ENCODE data around the gene SFTPD. TPM values are rescaled to one million over a fixed set of nuclear protein-coding genes. Genes with fewer than 3 reads are reported as not detected.

Gene SFTPD
- total RNA-seq, 1 experiment from 2014 or later: not detected

DNA sequence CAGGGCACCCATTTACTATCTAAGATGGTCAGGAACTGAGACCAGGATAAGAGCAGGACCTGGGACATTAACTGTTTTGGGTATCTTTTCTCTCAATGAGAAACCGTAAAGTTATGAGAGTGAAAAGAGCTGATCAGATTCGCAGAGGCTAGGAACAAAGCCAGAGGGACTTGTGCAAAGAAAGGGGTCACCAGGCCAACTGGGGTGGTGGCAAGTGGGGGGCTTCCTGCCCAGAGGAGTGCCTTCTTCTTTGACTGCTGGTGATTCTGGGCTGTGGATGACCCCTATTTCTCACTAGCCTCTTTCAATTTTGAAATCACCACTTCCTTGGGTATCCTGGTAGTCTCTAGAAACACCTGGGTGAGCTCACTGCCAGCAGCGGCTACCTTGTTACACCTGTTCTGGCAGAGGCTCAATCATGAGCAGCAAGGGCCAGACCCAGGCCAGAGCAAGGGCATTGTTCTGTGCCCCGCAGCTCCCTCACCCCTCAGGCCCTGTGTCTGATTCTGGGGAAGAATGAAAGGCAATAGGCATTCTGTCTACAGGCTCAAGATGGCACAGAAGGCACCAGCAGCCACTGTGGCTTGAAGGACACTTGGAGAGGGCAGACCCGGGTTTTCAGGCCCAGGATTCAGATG is 999 bp downstream of the SFTPD start:
- in situ Hi-C loops (cut with HindIII; ENCODE audit: low pct_unique_long_range_greater_than_20kb, low sequenced_read_pairs): no loop called here

DNA sequence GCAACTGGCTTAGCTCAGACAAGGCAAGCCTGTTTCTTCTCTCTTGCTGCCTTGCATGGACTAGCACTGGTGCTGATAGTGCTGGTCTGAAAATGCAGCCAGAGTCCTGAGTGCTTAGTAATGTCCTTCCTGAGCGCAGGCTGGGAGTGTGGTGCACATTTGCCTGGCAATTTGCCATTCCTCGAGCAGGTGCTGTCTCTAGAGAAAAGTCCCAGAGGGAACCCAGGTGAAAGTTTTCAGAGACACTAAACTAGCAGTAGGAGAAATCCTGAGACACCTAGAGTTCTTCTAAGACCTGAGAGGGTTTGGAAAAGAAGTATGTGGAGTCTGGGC is 1.9 kb downstream of the SFTPD start:
- no peak for DNase-seq (ENCODE audit: low read depth, low spot score)

More for the DNA sequence above, 999 bp downstream of the SFTPD start:
- no peak for DNase-seq (ENCODE audit: low read depth, low spot score)

DNA sequence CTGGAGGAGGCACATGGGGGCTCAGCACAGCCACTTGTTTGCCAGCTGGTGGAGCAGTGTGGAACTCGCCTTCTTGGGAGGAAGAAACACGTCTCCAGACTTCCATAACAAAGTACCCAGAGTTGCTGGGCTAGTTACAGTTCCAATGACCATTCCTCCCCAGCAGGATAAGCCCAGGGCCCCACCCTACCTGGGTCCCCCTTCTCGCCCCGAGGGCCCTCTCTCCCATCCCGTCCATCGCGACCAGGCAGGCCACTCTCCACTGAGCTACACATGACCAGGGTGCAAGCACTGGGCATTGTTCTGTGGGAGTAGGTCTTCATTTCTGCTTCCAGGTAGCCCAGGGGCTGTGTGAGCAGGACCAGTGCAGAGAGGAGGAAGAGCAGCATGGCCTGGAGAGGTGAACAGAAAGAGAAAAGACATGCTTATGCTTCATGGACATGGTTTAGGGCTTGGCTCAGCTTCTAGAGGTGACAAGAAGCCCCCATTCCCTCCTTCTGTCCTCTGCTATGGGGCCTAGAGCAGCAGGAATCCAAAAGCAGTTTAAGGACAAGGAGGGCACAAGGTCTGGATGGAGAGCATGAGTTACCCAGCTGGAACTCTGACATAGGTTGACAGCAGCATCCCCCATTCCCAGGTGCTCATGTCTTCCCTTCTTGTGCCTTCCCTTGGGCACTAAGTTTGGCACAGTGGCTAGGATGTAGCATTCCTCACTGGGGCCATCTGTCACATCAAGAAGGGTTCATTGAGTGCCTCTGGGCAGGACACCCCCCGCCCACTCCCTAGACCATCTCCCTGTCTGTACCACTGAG is 2.4 kb downstream of the SFTPD start:
- no peak for DNase-seq (ENCODE audit: low read depth, low spot score)
- in situ Hi-C loops (cut with HindIII; ENCODE audit: low pct_unique_long_range_greater_than_20kb, low sequenced_read_pairs): no loop called here

More for the DNA sequence above, 1.9 kb downstream of the SFTPD start:
- in situ Hi-C loops (cut with HindIII; ENCODE audit: low pct_unique_long_range_greater_than_20kb, low sequenced_read_pairs): no loop called here

DNA sequence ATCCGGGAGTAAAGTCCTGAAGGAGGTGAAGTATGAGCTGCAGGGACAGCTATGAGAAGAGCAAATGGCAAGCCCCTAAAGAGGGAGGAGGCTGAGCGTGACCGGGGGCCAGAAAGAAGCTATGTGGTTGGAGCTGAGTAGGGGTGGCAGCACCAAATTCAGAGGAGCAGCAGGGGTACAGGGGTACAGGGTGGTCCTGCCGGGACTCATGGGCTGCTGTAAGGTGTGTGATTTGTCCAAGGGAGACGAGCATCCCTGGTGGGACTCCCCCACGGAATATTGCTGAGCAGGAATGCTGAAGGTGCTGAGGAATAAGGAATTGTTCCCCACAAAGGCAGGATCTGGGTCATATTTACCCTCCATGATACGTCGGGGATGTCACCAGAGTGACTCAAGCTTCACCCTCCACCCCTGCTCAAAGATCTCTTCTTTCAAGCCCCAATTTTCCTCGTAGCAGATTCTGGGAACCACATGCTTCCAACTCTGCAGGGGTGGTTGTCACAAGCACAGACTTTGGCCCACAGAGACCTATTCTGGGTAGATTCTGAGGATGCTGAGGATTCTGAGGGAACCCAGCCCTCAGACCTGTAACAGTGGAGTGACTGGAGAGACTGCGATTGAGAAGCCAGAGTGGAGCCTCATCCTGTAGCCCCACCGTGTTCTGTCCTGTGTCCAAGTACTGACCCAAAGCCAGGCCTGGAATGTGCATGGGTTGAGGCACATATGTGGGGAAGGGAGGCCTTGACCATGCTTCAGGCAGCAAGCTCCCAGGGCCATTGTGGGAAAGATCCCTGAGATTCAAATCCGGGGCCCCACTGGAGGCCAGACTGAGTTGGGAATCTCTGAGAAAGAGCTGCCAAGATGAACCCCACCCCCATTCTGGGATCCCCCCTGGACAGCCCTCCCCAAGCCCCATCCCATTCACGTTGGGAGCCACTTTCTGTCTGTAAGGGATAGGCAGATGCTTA is 4.2 kb downstream of the SFTPD start:
- no peak for DNase-seq (ENCODE audit: low read depth, low spot score)
- in situ Hi-C loops (cut with HindIII; ENCODE audit: low pct_unique_long_range_greater_than_20kb, low sequenced_read_pairs): no loop called here

DNA sequence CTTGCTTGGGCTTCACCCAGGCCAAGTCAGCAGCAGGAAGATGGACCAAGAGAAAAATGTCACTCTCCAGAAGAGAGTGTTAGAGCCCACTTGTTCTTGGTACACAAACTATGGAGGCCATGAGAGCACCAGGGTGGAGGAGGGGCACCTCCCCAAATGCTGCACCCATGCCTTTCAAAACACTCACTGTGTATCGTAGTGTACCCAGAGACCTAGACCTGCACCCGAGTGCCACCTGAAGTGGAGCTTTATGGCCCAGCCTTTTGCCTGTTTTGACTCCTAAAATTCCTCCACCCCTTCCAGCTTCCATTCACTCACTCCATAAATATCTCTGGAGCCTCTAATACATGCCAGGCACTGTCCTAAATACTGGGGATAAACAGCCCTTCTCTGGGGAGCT is 5.0 kb downstream of the SFTPD start:
- DNase-seq (ENCODE audit: low read depth, low spot score): no peak
- in situ Hi-C loops (cut with HindIII; ENCODE audit: low pct_unique_long_range_greater_than_20kb, low sequenced_read_pairs): no loop called here

DNA sequence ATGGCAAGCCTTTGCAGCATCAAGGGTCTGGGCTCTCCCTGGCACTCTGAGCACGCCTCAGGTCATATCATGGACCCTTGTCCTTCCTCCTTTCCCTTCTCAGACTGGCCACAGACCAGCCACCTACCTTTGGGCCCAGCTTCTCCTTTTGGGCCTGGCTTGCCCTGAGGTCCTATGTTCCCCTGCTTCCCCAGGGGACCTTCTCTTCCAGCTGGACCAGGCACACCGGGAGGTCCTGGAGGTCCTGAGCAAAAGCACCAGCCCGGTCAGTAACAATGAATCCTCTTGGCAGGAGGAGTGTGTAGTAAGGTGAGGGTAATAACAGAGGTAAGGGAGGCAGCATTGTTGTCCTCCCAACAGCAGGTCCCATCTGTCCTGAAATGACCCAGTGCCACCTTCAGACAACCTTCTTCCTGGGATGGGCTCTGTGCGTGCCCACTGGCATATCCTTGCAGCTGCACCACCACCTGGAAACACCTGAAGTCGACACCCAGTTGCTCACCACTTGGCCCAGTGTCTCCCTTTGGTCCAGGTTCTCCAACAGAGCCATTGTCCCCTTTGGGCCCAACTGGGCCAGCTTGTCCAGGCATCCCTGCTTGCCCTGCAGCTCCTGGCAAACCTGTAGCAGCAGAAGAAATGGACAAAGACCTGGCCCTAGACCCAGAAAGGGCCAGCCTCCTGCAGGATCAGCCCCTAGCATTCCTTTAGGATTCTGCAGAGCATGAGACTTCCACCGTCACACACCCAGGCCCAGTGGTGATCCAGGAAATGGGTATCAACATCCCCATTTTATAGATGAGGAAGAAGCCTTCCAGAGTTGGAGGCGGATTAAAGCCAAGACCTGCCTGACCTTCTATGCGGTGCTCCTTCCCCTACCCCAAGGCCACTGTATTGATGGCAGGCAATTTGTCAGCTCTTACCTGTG is 6.4 kb downstream of the SFTPD start:
- in situ Hi-C loops (cut with HindIII; ENCODE audit: low pct_unique_long_range_greater_than_20kb, low sequenced_read_pairs): no loop called here
- DNase-seq (ENCODE audit: low read depth, low spot score): no peak

DNA sequence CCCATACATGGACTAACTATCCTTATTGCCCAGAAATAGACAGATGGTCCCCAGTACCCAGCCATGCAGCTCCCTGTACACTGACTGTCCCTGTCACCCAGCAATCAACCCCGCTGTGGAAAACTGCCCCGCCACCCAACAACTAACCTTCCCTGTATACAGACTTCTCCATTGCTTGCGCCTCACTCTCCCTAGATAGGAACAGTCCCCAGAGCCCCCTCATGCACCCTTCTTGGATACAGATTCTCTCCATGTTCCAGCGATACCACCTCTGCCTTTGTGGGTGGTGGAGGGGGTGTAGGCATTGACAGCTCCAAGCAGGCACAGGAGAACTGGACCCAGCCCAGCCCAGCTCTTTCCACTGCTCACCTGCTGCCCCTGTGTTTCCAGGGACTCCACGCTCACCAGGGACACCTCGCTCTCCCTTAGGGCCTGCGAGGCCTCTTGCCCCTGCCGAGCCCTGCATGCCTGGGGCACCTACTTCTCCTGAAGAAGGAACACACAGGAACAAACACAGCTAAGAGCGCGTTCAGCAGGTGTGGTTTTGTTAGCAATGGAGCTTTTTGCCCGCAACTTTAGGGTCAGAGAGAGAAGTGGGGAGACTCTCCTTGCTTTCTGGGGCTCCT is 7.2 kb downstream of the SFTPD start:
- no peak for DNase-seq (ENCODE audit: low read depth, low spot score)
- in situ Hi-C loops (cut with HindIII; ENCODE audit: low pct_unique_long_range_greater_than_20kb, low sequenced_read_pairs): no loop called here

DNA sequence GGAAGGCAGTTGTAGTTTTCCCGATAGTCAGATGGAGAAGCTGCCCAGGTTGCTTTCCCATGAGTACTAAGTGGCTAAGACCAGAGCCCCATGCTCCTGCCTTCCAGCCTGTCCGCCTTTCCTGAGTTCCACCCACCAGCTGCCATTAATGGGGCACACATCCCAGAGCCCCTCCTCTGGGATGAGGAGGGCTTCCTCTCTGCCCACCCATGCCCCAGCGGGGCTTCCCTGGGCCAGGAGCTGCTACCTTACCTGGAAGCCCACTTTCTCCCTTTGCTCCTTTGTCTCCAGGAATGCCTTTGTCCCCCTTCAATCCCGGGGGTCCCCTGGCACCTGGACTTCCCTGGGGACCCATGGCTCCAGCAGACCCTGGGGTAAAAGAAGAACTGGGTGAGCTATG is 7.8 kb downstream of the SFTPD start:
- in situ Hi-C loops (cut with HindIII; ENCODE audit: low pct_unique_long_range_greater_than_20kb, low sequenced_read_pairs): no loop called here
- no peak for DNase-seq (ENCODE audit: low read depth, low spot score)

DNA sequence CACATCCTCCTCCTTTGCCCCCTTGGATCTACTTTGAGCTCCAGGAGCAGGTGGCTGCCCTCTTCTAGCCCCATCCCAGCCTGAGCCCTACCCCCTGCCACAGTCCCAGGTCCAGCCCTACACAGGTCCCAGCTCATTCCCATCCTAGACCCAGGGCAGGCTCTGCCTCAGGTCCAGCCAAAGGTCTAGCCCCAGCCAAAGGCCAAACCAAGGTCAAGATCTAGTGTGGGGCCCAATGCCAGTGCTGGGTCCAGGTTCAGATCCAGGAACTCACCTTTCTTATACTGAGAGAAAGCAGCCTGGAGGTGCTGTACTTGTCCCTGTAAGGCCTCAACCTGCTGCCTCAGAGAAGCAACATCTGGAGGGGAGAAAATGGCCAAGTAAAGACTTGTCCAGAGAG is 8.5 kb downstream of the SFTPD start:
- no peak for DNase-seq (ENCODE audit: low read depth, low spot score)
- in situ Hi-C loops (cut with HindIII; ENCODE audit: low pct_unique_long_range_greater_than_20kb, low sequenced_read_pairs): no loop called here

DNA sequence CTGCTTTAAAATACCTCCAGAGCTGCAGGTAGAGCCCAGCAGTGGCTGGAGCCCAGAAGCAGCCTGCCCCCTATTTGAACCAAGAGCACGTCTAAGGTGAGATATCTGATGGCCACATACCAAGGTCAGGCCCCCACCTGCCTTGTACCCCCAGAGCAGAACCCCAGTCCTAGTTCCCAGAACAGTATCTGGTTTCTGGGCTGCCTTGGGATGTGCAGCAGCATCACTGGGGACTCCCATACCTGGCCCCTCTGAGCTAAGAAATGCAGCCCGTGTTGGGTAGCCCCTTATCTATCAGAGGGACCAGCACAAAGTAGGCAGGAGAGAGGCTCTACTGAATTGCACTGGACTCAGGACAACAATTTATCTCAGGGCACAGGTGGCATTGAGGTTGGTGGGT is 8.9 kb downstream of the SFTPD start:
- DNase-seq (ENCODE audit: low read depth, low spot score): no peak
- in situ Hi-C loops (cut with HindIII; ENCODE audit: low pct_unique_long_range_greater_than_20kb, low sequenced_read_pairs): no loop called here

DNA sequence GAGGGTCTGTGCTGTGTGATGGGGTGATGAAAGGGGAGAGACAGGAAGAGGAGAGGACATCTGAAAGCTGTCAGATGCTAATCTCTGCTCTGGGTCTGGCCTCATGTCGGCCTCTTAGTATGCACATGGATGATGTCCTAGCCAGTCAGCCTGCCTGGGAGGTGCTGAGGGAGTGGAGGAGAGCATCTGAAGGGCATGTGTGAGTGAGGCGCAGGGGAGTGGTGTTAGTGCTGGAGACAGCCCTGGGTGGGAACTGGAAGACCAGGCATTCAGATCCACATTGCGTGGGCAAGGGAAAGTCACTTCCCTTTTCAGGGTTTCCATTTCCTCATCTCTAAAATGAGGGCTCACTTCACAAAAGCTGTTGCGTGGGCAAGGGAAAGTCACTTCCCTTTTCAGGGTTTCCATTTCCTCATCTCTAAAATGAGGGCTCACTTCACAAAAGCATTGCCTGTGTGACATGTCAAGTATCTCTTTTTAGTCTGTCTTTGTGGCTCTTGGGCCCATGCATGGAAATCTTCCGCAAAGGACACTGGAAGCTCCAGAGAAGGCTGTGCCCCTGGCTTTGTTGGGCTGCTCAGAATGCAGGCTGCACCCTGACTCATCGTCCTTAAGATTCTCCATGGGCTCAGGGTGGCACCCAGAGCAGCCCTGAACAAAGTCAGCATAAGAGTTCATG is 10.0 kb downstream of the SFTPD start:
- DNase-seq (ENCODE audit: low read depth, low spot score): no peak
- in situ Hi-C loops (cut with HindIII; ENCODE audit: low pct_unique_long_range_greater_than_20kb, low sequenced_read_pairs): no loop called here

DNA sequence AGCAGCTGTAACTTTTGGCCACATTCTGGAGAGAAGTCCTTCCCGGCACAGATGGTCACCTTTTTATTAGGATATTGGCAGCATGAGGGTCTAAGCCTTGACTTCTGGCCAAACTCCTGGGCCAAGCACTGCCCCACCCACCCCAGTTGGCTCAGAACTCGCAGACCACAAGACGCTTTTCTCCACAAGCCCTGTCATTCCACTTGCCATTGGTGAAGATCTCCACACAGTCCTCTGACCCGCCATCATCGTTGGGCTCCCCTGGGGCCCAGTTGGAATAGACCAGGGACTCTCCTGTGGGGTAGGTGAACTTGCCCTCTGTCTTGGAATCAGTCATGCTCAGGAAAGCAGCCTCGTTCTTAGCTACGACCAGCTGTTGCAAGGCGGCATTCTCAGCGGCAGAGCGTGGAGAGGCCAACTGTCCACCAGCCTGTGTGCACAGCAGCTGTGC is 11.2 kb downstream of the SFTPD start:
- in situ Hi-C loops (cut with HindIII; ENCODE audit: low pct_unique_long_range_greater_than_20kb, low sequenced_read_pairs): no loop called here

DNA sequence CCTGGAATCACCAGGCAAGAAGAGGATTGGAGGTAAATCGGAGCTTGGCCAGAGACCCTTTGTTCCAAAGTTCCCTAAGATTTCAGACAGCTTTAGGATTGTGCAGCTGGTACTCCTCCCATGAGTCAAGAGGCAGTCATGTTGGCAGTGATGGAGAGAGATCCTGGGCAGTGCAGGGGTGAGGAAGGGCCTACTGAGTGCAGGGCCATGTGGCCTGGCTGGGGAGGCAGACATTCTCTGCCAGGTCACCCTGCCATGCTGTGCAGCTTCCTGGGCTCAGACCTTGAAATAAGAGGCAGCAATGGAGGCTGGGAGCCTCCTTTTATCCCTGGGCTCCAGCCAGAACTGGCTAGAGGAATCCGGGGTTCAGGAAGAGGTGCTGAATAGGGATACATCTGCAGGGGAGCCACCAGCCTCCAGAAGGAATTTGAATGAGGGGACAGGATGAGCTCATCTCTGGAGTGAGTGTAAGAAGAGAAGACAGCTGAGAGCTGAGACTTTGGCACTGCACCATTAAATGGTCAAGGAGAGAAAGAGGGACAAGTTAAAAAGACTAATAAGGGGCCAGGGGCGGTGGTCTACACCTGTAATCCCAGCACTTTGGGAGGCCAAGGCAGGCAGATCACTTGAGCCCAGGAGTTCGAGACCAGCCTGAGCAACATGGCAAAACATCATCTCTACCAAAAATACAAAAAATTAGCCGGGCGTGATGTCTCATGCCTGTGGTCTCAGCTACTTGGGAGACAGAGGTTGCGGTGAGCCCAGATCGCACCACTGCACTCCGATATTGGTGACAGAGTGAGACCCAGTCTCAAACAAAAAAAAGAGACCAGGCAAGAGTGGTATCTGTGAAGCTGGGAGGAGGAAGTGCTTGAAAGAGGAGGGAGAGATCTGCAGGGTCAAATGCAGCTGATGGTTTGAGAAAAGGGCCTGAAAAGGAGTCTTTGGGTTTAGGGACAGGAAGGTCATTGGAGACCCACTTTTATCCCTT is 12.0 kb downstream of the SFTPD start:
- in situ Hi-C loops (cut with HindIII; ENCODE audit: low pct_unique_long_range_greater_than_20kb, low sequenced_read_pairs): no loop called here
- no peak for DNase-seq (ENCODE audit: low read depth, low spot score)

More for the DNA sequence above, 11.2 kb downstream of the SFTPD start:
- DNase-seq (ENCODE audit: low read depth, low spot score): no peak

DNA sequence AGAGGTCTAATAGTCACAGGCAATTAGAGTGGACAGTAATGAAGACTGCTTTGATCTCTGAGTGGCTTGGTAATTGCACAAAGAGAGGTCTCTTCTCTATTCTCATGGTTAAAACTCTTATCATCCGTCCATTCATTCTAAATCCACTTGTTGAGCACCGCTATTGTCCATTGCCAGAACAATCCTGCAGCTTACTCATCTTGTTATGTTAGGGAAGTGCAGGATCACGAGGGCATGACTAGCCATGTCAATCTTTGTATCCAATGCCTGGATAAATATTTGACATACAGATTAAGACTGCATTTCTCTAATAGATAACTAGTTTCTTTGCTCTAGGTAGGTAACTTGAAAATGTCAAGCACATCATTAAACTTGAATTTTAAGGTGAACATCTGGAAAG is 14.9 kb downstream of the SFTPD start:
- DNase-seq (ENCODE audit: low read depth, low spot score): peak; percentile 38

DNA sequence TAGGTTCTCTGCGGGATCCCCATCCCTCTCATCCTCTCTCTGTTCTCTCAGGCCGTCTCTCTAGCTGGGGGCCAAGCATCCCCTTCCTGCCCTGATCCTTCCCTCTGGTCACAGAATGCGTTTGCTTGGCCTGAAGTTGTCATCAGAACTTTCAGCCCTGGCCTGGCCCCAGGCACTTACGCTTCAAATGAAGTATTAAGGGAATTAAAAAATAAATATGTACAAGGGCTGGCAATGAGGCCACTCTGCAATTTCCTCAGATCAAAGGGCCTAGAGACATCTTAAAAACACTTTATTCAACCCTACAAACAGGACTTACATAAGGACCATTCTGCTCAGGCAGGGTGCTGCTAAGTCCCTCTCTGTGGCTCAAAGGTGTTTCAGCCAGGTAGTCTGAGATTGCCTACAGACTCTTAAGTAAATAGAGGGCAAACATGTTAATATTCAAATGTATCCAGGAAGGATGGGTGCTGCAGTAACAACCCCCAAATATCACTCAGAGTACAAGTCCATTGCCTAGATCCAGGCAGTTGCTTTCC is 16.0 kb downstream of the SFTPD start:
- DNase-seq (ENCODE audit: low read depth, low spot score): no peak
- in situ Hi-C loops (cut with HindIII; ENCODE audit: low pct_unique_long_range_greater_than_20kb, low sequenced_read_pairs): no loop called here

More for the DNA sequence above, 14.9 kb downstream of the SFTPD start:
- in situ Hi-C loops (cut with HindIII; ENCODE audit: low pct_unique_long_range_greater_than_20kb, low sequenced_read_pairs): no loop called here
